NCI-H82 treated with DMSO at 0.1 percent for 48 hours (cell line): ENCODE data around the gene MPP3.

Experiments
- DNase-seq: peaks from one replicate; lab custom pipeline; 2025; ENCODE audit not compliant: unreplicated experiment; lab: John Stamatoyannopoulos, UW

Gene MPP3

DNA sequence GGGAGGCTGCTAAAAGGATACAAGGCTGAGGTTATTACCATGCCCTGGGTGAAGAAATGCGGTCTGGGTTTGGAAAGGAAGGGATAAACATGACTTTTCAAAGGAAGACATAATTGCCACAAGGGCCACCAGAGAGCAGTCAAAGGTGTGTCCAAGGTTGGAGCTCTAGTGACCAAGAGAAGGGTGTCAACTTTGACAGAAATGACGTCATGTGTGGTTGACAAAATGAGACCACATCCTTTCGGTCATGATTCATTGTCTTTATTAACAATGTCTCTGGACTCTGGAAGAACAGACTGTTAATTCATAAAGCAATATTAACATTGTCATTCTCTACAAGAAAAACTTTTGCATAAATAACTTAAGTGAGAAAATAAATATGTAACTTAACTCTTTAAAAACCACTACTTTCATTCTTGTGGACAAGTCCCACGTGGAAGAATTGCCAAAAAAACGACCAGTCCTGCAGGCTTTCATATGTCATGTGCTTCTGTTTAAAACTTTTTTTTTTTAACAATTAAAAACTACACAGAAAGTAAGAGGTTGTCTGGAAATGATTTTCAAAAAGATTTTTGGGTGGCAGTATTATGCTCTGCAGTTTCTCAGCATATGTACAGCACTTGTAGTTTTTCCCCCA, 79.3 kb downstream of the MPP3 start:
- DNase-seq, result no peak
